Mesenchymal stem cell (in vitro differentiated cells and primary cell): Measurements from ENCODE around the gene ZNF197.
A peak's percentile ranks its signal among the peaks of the same experiment; 100 is the strongest.

ENCODE experiments used
- DNase-seq: peaks from one replicate; pipeline ENCODE4 v3.0.0-alpha.2; 2013
- H2AFZ ChIP-seq: one replicate; pipeline ENCODE4 v1.6.1; 2013; ENCODE audit warnings: low read depth, mild to moderate bottlenecking, control low read depth, inconsistent platforms, low read length, moderate library complexity
- H2AK5ac ChIP-seq: 2 replicates; pipeline ENCODE4 v1.6.1; 2013; ENCODE audit warnings: low read length, moderate library complexity, mild to moderate bottlenecking, inconsistent platforms; ENCODE audit not compliant: severe bottlenecking
- H2BK120ac ChIP-seq: one replicate; pipeline ENCODE4 v1.6.1; 2013; ENCODE audit warnings: low read depth, mild to moderate bottlenecking, inconsistent platforms, low read length, moderate library complexity
- H2BK12ac ChIP-seq, 2 experiments: one replicate each; pipeline ENCODE4 v1.6.1; 2013; ENCODE audit warnings: inconsistent platforms in 2 of 2, low read length in 2 of 2, mild to moderate bottlenecking in 2 of 2, moderate library complexity in 2 of 2, control low read depth in 1 of 2
- H2BK15ac ChIP-seq: one replicate; pipeline ENCODE4 v1.6.1; 2013; ENCODE audit warnings: mild to moderate bottlenecking, low read depth, inconsistent platforms; ENCODE audit not compliant: poor library complexity, severe bottlenecking
- H2BK5ac ChIP-seq: 2 replicates; pipeline ENCODE4 v1.6.1; 2013; ENCODE audit warnings: low read depth, mild to moderate bottlenecking, low read length, control low read depth, inconsistent platforms; ENCODE audit not compliant: poor library complexity, severe bottlenecking
- H3K14ac ChIP-seq, 2 experiments: one replicate each; pipeline ENCODE4 v1.6.1; 2013; ENCODE audit warnings: inconsistent platforms in 2 of 2, low read length in 2 of 2, control low read depth in 1 of 2, mild to moderate bottlenecking in 1 of 2, moderate library complexity in 1 of 2
- H3K18ac ChIP-seq, 2 experiments: one replicate each; pipeline ENCODE4 v1.6.1; 2013; ENCODE audit warnings: inconsistent platforms in 2 of 2, low read length in 2 of 2, control low read depth in 1 of 2, low read depth in 1 of 2, mild to moderate bottlenecking in 1 of 2
- H3K23ac ChIP-seq, 2 experiments: one replicate each; pipeline ENCODE4 v1.6.1; 2013; ENCODE audit warnings: inconsistent platforms in 2 of 2, low read length in 2 of 2, mild to moderate bottlenecking in 2 of 2, moderate library complexity in 2 of 2, control low read depth in 1 of 2
- H3K27ac ChIP-seq: 2 replicates; pipeline ENCODE4 v1.5.1; 2013; ENCODE audit warnings: mild to moderate bottlenecking, moderate library complexity, low read length, control low read depth, inconsistent platforms; ENCODE audit not compliant: poor library complexity, severe bottlenecking
- H3K27me3 ChIP-seq, 2 experiments: 2 replicates each; pipeline versions ENCODE4 v1.6.1 to v1.7.0; 2013; ENCODE audit warnings: low read length in 2 of 2, mild to moderate bottlenecking in 2 of 2, moderate library complexity in 2 of 2, control low read depth in 1 of 2, inconsistent platforms in 1 of 2; ENCODE audit not compliant: control insufficient read depth in 1 of 2, insufficient read depth in 1 of 2
- H3K36me3 ChIP-seq, 2 experiments: 2 replicates each; pipeline versions ENCODE4 v1.6.1 to v1.7.0; 2013; ENCODE audit warnings: low read length in 2 of 2, control low read depth in 1 of 2, inconsistent platforms in 1 of 2, low read depth in 1 of 2, mild to moderate bottlenecking in 1 of 2; ENCODE audit not compliant: insufficient read depth in 2 of 2, control insufficient read depth in 1 of 2
- H3K4ac ChIP-seq, 2 experiments: one replicate each; pipeline ENCODE4 v1.6.1; 2013; ENCODE audit warnings: inconsistent platforms in 2 of 2, low read length in 2 of 2, mild to moderate bottlenecking in 2 of 2, moderate library complexity in 2 of 2, control low read depth in 1 of 2, low read depth in 1 of 2
- H3K4me1 ChIP-seq: 2 replicates; pipeline ENCODE4 v1.6.1; 2013; ENCODE audit warnings: low read depth, low read length, control low read depth; ENCODE audit not compliant: control insufficient read depth, insufficient read depth
- H3K4me2 ChIP-seq: 2 replicates; pipeline ENCODE4 v1.6.1; 2013; ENCODE audit warnings: low read length, mild to moderate bottlenecking, inconsistent platforms; ENCODE audit not compliant: poor library complexity, severe bottlenecking
- H3K4me3 ChIP-seq, 2 experiments: 2 replicates each; pipeline versions ENCODE4 v1.5.1 to v1.7.0; 2013; ENCODE audit warnings: low read length in 2 of 2, mild to moderate bottlenecking in 2 of 2, control low read depth in 1 of 2, low read depth in 1 of 2; ENCODE audit not compliant: insufficient read depth in 1 of 2
- H3K79me1 ChIP-seq: replicated peaks from 2 replicates; pipeline ENCODE4 v1.6.1; 2013; ENCODE audit warnings: mild to moderate bottlenecking, control low read depth, low read length, inconsistent platforms; ENCODE audit not compliant: poor library complexity, severe bottlenecking
- H3K9ac ChIP-seq: 2 replicates; pipeline ENCODE4 v1.7.0; 2013; ENCODE audit warnings: mild to moderate bottlenecking, low read length, moderate library complexity
- H3K9me3 ChIP-seq: 2 replicates; pipeline ENCODE4 v1.7.0; 2013; ENCODE audit warnings: mild to moderate bottlenecking, low read length; ENCODE audit not compliant: control insufficient read depth
- H4K8ac ChIP-seq: one replicate; pipeline ENCODE4 v1.6.1; 2013; ENCODE audit warnings: inconsistent platforms, mild to moderate bottlenecking, low read length, moderate library complexity
- H4K91ac ChIP-seq: one replicate; pipeline ENCODE4 v1.6.1; 2013; ENCODE audit warnings: mild to moderate bottlenecking, low read length, inconsistent platforms
- WGBS: methylation state at CpG from one replicate; pipeline ENCODE4 v1.1.7; 2013; ENCODE audit warnings: mixed read lengths; 5-methylcytosine and 5-hydroxymethylcytosine counted together

ZNF197 gene

GRCh38 chr3:44596621-44597020 lies 28.2 kb upstream of the ZNF197 start:
- H3K36me3 ChIP-seq: peaks cover 7 to 21% of the 10 kb centered on the region in 2 experiments
- 70% methylated on average over 1 of the region's 1 CpG for WGBS
- no peak overlapping the region for H2AFZ ChIP-seq
- H3K9ac ChIP-seq: no peak overlapping the region
- H3K4me1 ChIP-seq: no peaks in the 10 kb centered on the region
- H3K27me3 ChIP-seq: no peaks in the 10 kb centered on the region
- peaks cover 62% of the 10 kb centered on the region for H3K9me3 ChIP-seq
- H3K4ac ChIP-seq: no peak overlapping the region
- no peak overlapping the region for H3K14ac ChIP-seq
- H4K8ac ChIP-seq: no peak overlapping the region
- H3K18ac ChIP-seq: no peak overlapping the region
- no peak overlapping the region for H3K23ac ChIP-seq
- H2BK15ac ChIP-seq: no peak overlapping the region
- no peak overlapping the region for H4K91ac ChIP-seq
- no peak overlapping the region for H2BK5ac ChIP-seq
- H3K4me3 ChIP-seq: no peak overlapping the region
- H3K4me2 ChIP-seq: no peak overlapping the region
- no peak overlapping the region for H2BK12ac ChIP-seq
- H3K79me1 ChIP-seq: peaks cover 12% of the 10 kb centered on the region
- no peak overlapping the region for H2BK120ac ChIP-seq
- peak; percentile 60 for DNase-seq
- no peak overlapping the region for H2AK5ac ChIP-seq
- H3K27ac ChIP-seq: no peak overlapping the region

GRCh38 chr3:44601749-44602148 lies 23.1 kb upstream of the ZNF197 start:
- no peak overlapping the region for H2BK5ac ChIP-seq
- no peak overlapping the region for H3K14ac ChIP-seq
- H3K4me3 ChIP-seq: no peak overlapping the region
- H2BK120ac ChIP-seq: no peak overlapping the region
- H4K91ac ChIP-seq: no peak overlapping the region
- WGBS: no CpG with 5 or more reads among the region's 2 CpGs
- DNase-seq: no peak
- peaks cover 13% of the 10 kb centered on the region for H3K79me1 ChIP-seq
- peaks cover 30% of the 10 kb centered on the region for H3K9me3 ChIP-seq
- H3K27me3 ChIP-seq: no peaks in the 10 kb centered on the region
- H2AK5ac ChIP-seq: no peak overlapping the region
- no peaks in the 10 kb centered on the region for H3K4me1 ChIP-seq
- no peak overlapping the region for H2BK12ac ChIP-seq
- no peak overlapping the region for H3K27ac ChIP-seq
- H2BK15ac ChIP-seq: no peak overlapping the region
- no peak overlapping the region for H3K4ac ChIP-seq
- H3K4me2 ChIP-seq: no peak overlapping the region
- no peak overlapping the region for H3K18ac ChIP-seq
- no peak overlapping the region for H3K23ac ChIP-seq
- no peak overlapping the region for H4K8ac ChIP-seq
- H3K9ac ChIP-seq: no peak overlapping the region
- H3K36me3 ChIP-seq: peaks cover 0 to 3% of the 10 kb centered on the region in 2 experiments
- no peak overlapping the region for H2AFZ ChIP-seq

- Histone ChIP-seq H2BK15ac (no peak overlapping the region), H3K18ac (no peak overlapping the region), H2BK5ac (no peak overlapping the region), H3K4ac (no peak overlapping the region), H3K36me3 (no peaks in the 10 kb centered on the region), H2AK5ac (no peak overlapping the region), H3K23ac (no peak overlapping the region), H2BK12ac (no peak overlapping the region), H2BK120ac (no peak overlapping the region), H3K27me3 (no peaks in the 10 kb centered on the region), H4K8ac (no peak overlapping the region), H2AFZ (no peak overlapping the region), H3K14ac (no peak overlapping the region), H3K4me1 (no peaks in the 10 kb centered on the region), H4K91ac (no peak overlapping the region), H3K79me1 (no peaks in the 10 kb centered on the region), H3K9me3 (peaks cover 18% of the 10 kb centered on the region), H3K27ac (no peak overlapping the region), H3K4me3 (no peak overlapping the region), H3K9ac (no peak overlapping the region), H3K4me2 (no peak overlapping the region)
- no peak for DNase-seq
These were observed 12.2 kb upstream of the ZNF197 start for GRCh38 chr3:44612678-44613077.

- H2AK5ac ChIP-seq: no peak overlapping the region
- H3K23ac ChIP-seq: no peak overlapping the region
- H3K4me1 ChIP-seq: no peaks in the 10 kb centered on the region
- H3K36me3 ChIP-seq: peaks cover 23 to 48% of the 10 kb centered on the region in 2 experiments
- no peaks in the 10 kb centered on the region for H3K27me3 ChIP-seq
- peaks cover 26% of the 10 kb centered on the region for H3K79me1 ChIP-seq
- H2AFZ ChIP-seq: no peak overlapping the region
- H3K27ac ChIP-seq: no peak overlapping the region
- H3K9ac ChIP-seq: no peak overlapping the region
- H3K4ac ChIP-seq: no peak overlapping the region
- no peak overlapping the region for H4K8ac ChIP-seq
- H3K14ac ChIP-seq: no peak overlapping the region
- H2BK5ac ChIP-seq: no peak overlapping the region
- no peak for DNase-seq
- H2BK120ac ChIP-seq: no peak overlapping the region
- H3K9me3 ChIP-seq: no peaks in the 10 kb centered on the region
- no peak overlapping the region for H2BK12ac ChIP-seq
- no peak overlapping the region for H2BK15ac ChIP-seq
- no peak overlapping the region for H3K18ac ChIP-seq
- 98% methylated on average over 2 of the region's 2 CpGs for WGBS
- H3K4me3 ChIP-seq: no peak overlapping the region
- no peak overlapping the region for H3K4me2 ChIP-seq
- no peak overlapping the region for H4K91ac ChIP-seq
These were observed 3.9 kb downstream of the ZNF197 start for GRCh38 chr3:44628716-44629115.
